ENCODE results near the gene ASPRV1. TPM values are rescaled to one million over a fixed set of nuclear protein-coding genes. Genes with fewer than 3 reads are reported as not detected.
A peak's percentile ranks its signal among the peaks of the same experiment; 100 is the strongest.

ASPRV1 gene
- total RNA-seq, 1 donor from 2014 or later = 0.87 TPM

DNA sequence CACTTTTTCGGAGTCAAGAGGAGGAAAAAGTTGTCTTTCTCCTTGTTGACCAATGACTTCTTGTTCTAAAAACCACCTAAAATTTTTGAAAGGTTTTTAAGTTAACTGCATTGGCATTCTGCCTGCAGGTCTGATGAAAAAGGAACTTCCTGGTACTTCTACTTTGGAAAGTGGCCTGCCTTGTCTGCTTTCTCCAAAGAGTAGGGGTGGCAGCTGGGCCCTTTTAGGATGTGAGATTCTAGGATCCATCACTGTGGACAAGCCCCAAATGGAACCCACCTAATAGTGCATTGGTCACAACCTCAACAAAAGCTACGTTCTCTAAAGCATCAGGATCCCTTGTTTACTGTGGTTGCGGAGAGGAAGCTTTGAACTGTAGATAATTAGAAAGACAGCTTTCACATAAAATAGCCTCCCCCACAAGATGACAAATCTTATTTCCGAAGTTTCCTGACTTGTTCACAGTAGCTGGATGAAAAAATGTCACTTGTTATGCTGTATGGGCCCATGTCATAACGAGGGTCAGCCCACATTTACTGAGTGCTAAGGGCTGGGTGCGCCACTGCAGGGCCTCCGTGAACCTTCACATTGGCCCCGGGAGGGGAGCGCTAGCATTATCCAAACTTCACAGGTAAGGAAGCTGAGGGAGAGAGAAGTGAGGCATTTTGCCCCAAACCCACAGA lies 17.4 kb downstream of the ASPRV1 start:
- H3K9me3 Mint-ChIP-seq (ENCODE audit: unreplicated experiment) = no peaks in the 10 kb centered on the region
- no peak for TF ChIP-seq CTCF (IDR thresholded peaks at IDR 0.05; ENCODE audit: unreplicated experiment)
- H3K4me3 Mint-ChIP-seq (ENCODE audit: unreplicated experiment) = no peak overlapping the region
- no peak overlapping the region for H3K27ac Mint-ChIP-seq (ENCODE audit: unreplicated experiment)
- DNase-seq (ENCODE audit: low spot score) = no peak
- peaks cover 4% of the 10 kb centered on the region for H3K27me3 Mint-ChIP-seq (ENCODE audit: unreplicated experiment)
- H3K4me1 Mint-ChIP-seq (ENCODE audit: unreplicated experiment) = peaks cover 6% of the 10 kb centered on the region
- H3K36me3 Mint-ChIP-seq (ENCODE audit: low read depth, unreplicated experiment) = peaks cover 7% of the 10 kb centered on the region

GRCh38 chr2:69943000-69943842 lies 18.2 kb downstream of the ASPRV1 start:
- peaks cover 2% of the 10 kb centered on the region for H3K27me3 Mint-ChIP-seq (ENCODE audit: unreplicated experiment)
- no peak overlapping the region for H3K4me3 Mint-ChIP-seq (ENCODE audit: unreplicated experiment)
- peaks cover 6% of the 10 kb centered on the region for H3K4me1 Mint-ChIP-seq (ENCODE audit: unreplicated experiment)
- no peak overlapping the region for H3K27ac Mint-ChIP-seq (ENCODE audit: unreplicated experiment)
- peaks cover 14% of the 10 kb centered on the region for H3K36me3 Mint-ChIP-seq (ENCODE audit: low read depth, unreplicated experiment)
- TF ChIP-seq CTCF (IDR thresholded peaks at IDR 0.05; ENCODE audit: unreplicated experiment) = no peak
- no peaks in the 10 kb centered on the region for H3K9me3 Mint-ChIP-seq (ENCODE audit: unreplicated experiment)
- DNase-seq (ENCODE audit: low spot score) = no peak

DNA sequence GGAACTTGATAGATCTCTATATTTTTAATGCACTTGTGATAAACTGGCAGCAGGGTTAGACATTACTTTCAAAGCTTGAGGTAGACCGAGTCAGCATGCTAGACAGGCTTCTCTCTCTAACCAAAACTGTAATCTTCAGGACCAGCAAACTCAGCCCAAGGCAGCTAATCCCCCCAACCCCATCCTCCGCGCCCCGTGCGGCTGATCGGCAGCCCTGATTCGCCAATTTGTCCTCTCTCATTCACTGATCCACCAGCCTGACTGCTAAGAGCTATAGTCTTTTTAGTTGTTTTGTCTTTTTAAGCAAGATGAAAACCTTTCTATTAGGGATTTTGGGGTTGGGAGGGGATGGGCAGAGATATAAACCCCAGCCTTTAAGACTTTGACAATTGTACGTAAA lies 20.7 kb downstream of the ASPRV1 start:
- H3K9me3 Mint-ChIP-seq (ENCODE audit: unreplicated experiment) = no peaks in the 10 kb centered on the region
- no peak overlapping the region for H3K4me3 Mint-ChIP-seq (ENCODE audit: unreplicated experiment)
- no peak overlapping the region for H3K27ac Mint-ChIP-seq (ENCODE audit: unreplicated experiment)
- DNase-seq (ENCODE audit: low spot score) = no peak
- peaks cover 33% of the 10 kb centered on the region for H3K36me3 Mint-ChIP-seq (ENCODE audit: low read depth, unreplicated experiment)
- no peak for TF ChIP-seq CTCF (IDR thresholded peaks at IDR 0.05; ENCODE audit: unreplicated experiment)
- H3K4me1 Mint-ChIP-seq (ENCODE audit: unreplicated experiment) = peaks cover 6% of the 10 kb centered on the region
- H3K27me3 Mint-ChIP-seq (ENCODE audit: unreplicated experiment) = peaks cover 2% of the 10 kb centered on the region

DNA sequence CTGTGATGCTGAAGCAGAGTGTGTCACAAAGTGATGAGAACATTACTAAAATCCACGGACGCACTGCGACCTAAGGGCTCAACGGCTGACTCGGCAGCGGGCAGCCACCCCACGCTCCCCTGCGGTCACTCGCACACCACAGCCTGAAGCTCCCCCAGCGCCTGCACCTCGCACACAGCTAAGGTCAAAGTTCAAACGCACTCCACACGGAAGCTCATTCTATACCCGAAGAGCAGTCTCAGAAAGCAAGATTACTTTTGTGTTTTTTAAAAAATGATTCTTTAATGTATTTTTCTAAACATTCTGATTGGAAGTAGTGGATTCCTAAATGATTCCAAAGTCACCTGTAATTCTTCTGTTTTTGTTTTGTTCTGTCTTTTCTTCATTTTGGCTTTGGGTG lies 21.7 kb downstream of the ASPRV1 start:
- Mint-ChIP-seq H3K27me3 (ENCODE audit: unreplicated experiment) (peaks cover 2% of the 10 kb centered on the region), H3K4me3 (ENCODE audit: unreplicated experiment) (no peak overlapping the region), H3K27ac (ENCODE audit: unreplicated experiment) (no peak overlapping the region), H3K9me3 (ENCODE audit: unreplicated experiment) (no peaks in the 10 kb centered on the region), H3K4me1 (ENCODE audit: unreplicated experiment) (peaks cover 6% of the 10 kb centered on the region), H3K36me3 (ENCODE audit: low read depth, unreplicated experiment) (peaks cover 34% of the 10 kb centered on the region)
- no peak for DNase-seq (ENCODE audit: low spot score)
- no peak for TF ChIP-seq CTCF (IDR thresholded peaks at IDR 0.05; ENCODE audit: unreplicated experiment)

DNA sequence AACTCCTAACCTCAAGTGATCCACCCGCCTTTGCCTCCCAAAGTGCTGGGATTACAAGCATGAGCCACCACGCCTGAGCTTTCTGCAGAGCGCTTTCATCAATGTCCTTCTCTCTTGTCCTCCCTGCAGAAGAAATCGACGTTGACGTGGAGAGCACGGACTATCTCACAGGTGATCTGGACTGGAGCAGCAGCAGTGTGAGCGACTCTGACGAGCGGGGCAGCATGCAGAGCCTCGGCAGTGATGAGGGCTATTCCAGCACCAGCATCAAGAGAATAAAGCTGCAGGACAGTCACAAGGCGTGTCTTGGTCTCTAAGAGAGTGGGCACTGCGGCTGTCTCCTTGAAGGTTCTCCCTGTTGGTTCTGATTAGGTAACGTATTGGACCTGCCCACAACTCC lies 23.5 kb downstream of the ASPRV1 start:
- no peak overlapping the region for H3K27ac Mint-ChIP-seq (ENCODE audit: unreplicated experiment)

More for the DNA sequence above, 23.5 kb downstream of the ASPRV1 start:
- Mint-ChIP-seq H3K27me3 (ENCODE audit: unreplicated experiment) (no peaks in the 10 kb centered on the region), H3K4me3 (ENCODE audit: unreplicated experiment) (peak overlapping the region; percentile 48), H3K36me3 (ENCODE audit: low read depth, unreplicated experiment) (peaks cover 30% of the 10 kb centered on the region), H3K4me1 (ENCODE audit: unreplicated experiment) (peaks cover 17% of the 10 kb centered on the region), H3K9me3 (ENCODE audit: unreplicated experiment) (no peaks in the 10 kb centered on the region)
- DNase-seq (ENCODE audit: low spot score) = no peak
- TF ChIP-seq CTCF (IDR thresholded peaks at IDR 0.05; ENCODE audit: unreplicated experiment) = no peak
